GM23338 (cell line): ENCODE results near the gene MAP1B. TPM values are rescaled to one million over a fixed set of nuclear protein-coding genes. Genes with fewer than 3 reads are reported as not detected.

Source experiments
- ATAC-seq: fragments of 200-7000 bp; cut with Tn5 transposase; 3 replicates; pipeline ENCODE4 v1.9.1; 2020
- DNase-seq: peaks from one replicate; pipeline ENCODE4 v3.0.0-alpha.2; 2015; ENCODE audit warnings: low spot score
- H2AFZ ChIP-seq: fragments of 200-600 bp; sonication (generic); 2 replicates; pipeline ENCODE4 v1.8.0; 2016; ENCODE audit warnings: antibody characterized with exemption, mild to moderate bottlenecking, moderate library complexity
- H3F3A ChIP-seq: fragments of 200-600 bp; sonication (generic); replicated peaks from 2 replicates; pipeline ENCODE4 v1.8.0; 2017; ENCODE audit warnings: antibody characterized with exemption, mixed run types, low read depth
- H3K27ac ChIP-seq: fragments of 200-600 bp; sonication (generic); 2 replicates; pipeline ENCODE4 v1.6.1; 2016; ENCODE audit warnings: low read depth
- H3K27me3 ChIP-seq: fragments of 200-600 bp; sonication (generic); 2 replicates; pipeline ENCODE4 v1.8.0; 2016; ENCODE audit warnings: mild to moderate bottlenecking, mixed run types, moderate library complexity; ENCODE audit not compliant: insufficient read depth
- H3K36me3 ChIP-seq: fragments of 200-600 bp; sonication (generic); 2 replicates; pipeline ENCODE4 v1.8.0; 2016; ENCODE audit warnings: mild to moderate bottlenecking; ENCODE audit not compliant: insufficient read depth
- H3K4me1 ChIP-seq: fragments of 200-600 bp; sonication (generic); 2 replicates; pipeline ENCODE4 v1.8.0; 2016; ENCODE audit warnings: mild to moderate bottlenecking, moderate library complexity; ENCODE audit not compliant: insufficient read depth
- H3K4me2 ChIP-seq: fragments of 200-600 bp; sonication (generic); 2 replicates; pipeline ENCODE4 v1.7.1; 2017; ENCODE audit warnings: mixed run types
- H3K4me3 ChIP-seq: fragments of 200-600 bp; sonication (generic); 2 replicates; pipeline ENCODE4 v1.6.1; 2016; ENCODE audit warnings: mixed run types
- H3K79me2 ChIP-seq: fragments of 200-600 bp; sonication (generic); replicated peaks from 2 replicates; pipeline ENCODE4 v1.8.0; 2017; ENCODE audit warnings: mild to moderate bottlenecking; ENCODE audit not compliant: insufficient read depth
- H3K9me2 ChIP-seq: fragments of 200-600 bp; sonication (generic); 2 replicates; pipeline ENCODE4 v1.8.0; 2017; ENCODE audit not compliant: insufficient read depth
- H4K20me1 ChIP-seq: fragments of 200-600 bp; sonication (generic); replicated peaks from 2 replicates; pipeline ENCODE4 v1.8.0; 2017; ENCODE audit warnings: mild to moderate bottlenecking; ENCODE audit not compliant: insufficient read depth
- H3K27ac Mint-ChIP-seq: 2 replicates; pipeline ENCODE4 v1.8.0; 2020; ENCODE audit warnings: inconsistent platforms, mild to moderate bottlenecking, moderate library complexity, mixed read lengths
- H3K27me3 Mint-ChIP-seq: 3 replicates; pipeline ENCODE4 v1.8.0; 2022; ENCODE audit warnings: low read depth, mild to moderate bottlenecking, moderate library complexity, mixed read lengths, inconsistent platforms; ENCODE audit not compliant: insufficient read depth, poor library complexity
- H3K36me3 Mint-ChIP-seq: 3 replicates; pipeline ENCODE4 v1.8.0; 2021; ENCODE audit warnings: low read depth, mild to moderate bottlenecking, inconsistent platforms, moderate library complexity, mixed read lengths
- H3K4me1 Mint-ChIP-seq: 3 replicates; pipeline ENCODE4 v1.8.0; 2020; ENCODE audit warnings: mild to moderate bottlenecking, inconsistent platforms, mixed read lengths
- H3K4me3 Mint-ChIP-seq: 3 replicates; pipeline ENCODE4 v1.8.0; 2021; ENCODE audit warnings: moderate library complexity, mild to moderate bottlenecking, inconsistent platforms, mixed read lengths
- H3K9me3 Mint-ChIP-seq: 3 replicates; pipeline ENCODE4 v1.8.0; 2020; ENCODE audit warnings: moderate library complexity, mild to moderate bottlenecking, inconsistent platforms, mixed read lengths
- CREB1 ChIP-seq: fragments of 250-450 bp; sonication (Bioruptor Pico); IDR thresholded peaks from 2 replicates; pipeline ENCODE4 v1.5.0; 2020; ENCODE audit warnings: low read depth, mild to moderate bottlenecking, moderate library complexity
- CTCF ChIP-seq, 2 experiments: fragments of 200-600 bp in 1 of 2; sonication (generic) in 1 of 2; conservative IDR thresholded peaks; 2 replicates each; pipeline versions ENCODE4 v1.5.1 to v1.6.1; 2016 to 2017; ENCODE audit warnings: antibody characterized with exemption in 2 of 2, low read depth in 2 of 2, mild to moderate bottlenecking in 2 of 2, moderate library complexity in 1 of 2
- EZH2 ChIP-seq: fragments of 200-600 bp; sonication (generic); IDR thresholded peaks from one replicate; pipeline ENCODE4 v1.8.0; 2017; ENCODE audit warnings: antibody characterized with exemption, mild to moderate bottlenecking, low read depth; ENCODE audit not compliant: unreplicated experiment
- EZH2phosphoT487 ChIP-seq: fragments of 200-600 bp; sonication (generic); IDR thresholded peaks from one replicate; pipeline ENCODE4 v1.8.1; 2018; ENCODE audit warnings: antibody characterized with exemption; ENCODE audit not compliant: unreplicated experiment
- JUNB ChIP-seq: IDR thresholded peaks from one replicate; pipeline ENCODE4 v1.6.1; 2016; ENCODE audit warnings: antibody characterized with exemption; ENCODE audit not compliant: unreplicated experiment
- NANOG ChIP-seq: IDR thresholded peaks from 2 replicates; pipeline ENCODE4 v1.6.1; 2016; ENCODE audit warnings: antibody characterized with exemption, borderline replicate concordance
- POLR2AphosphoS5 ChIP-seq: IDR thresholded peaks from 2 replicates; pipeline ENCODE4 v1.6.1; 2016; ENCODE audit warnings: antibody characterized with exemption, low read depth
- REST ChIP-seq: IDR thresholded peaks from one replicate; pipeline ENCODE4 v1.6.1; 2018; ENCODE audit warnings: antibody characterized with exemption; ENCODE audit not compliant: unreplicated experiment
- STAT1 ChIP-seq: IDR thresholded peaks from one replicate; pipeline ENCODE4 v1.6.1; 2016; ENCODE audit warnings: antibody characterized with exemption; ENCODE audit not compliant: unreplicated experiment
- ZNF331 ChIP-seq: fragments of 250-450 bp; sonication (Bioruptor Pico); IDR thresholded peaks from 2 replicates; pipeline ENCODE4 v1.5.0; 2020; ENCODE audit warnings: low read depth, mild to moderate bottlenecking, moderate library complexity
- ZNF462 ChIP-seq: fragments of 250-450 bp; sonication (Bioruptor Pico); IDR thresholded peaks from 2 replicates; pipeline ENCODE4 v1.5.0; 2020; ENCODE audit warnings: mild to moderate bottlenecking, moderate library complexity
- polyA plus RNA-seq: library from polyadenylated mRNA; unstranded; fragments of >200 nt; fragmentation: Nextera tagmentation; extraction: Ambion mirVana; gene quantifications from 2 replicates; pipeline ENCODE4 v1.2.1, GENCODE V29; 2016
- total RNA-seq: library from RNA; depleted of rRNA; stranded (reverse); fragments of >200 nt; shearing (Covaris generic); gene quantifications from 2 replicates; pipeline ENCODE4 v1.2.3, GENCODE V29; 2014

The MAP1B gene
- total and polyA plus RNA-seq, 2 experiments from 2014 or later: 148 to 263 TPM

GRCh38 chr5:72125271-72125940 is 18.1 kb downstream of the MAP1B start (continued):
- no peak for TF ChIP-seq POLR2AphosphoS5
- TF ChIP-seq EZH2phosphoT487: no peak
- no peak for TF ChIP-seq EZH2
- no peak for TF ChIP-seq NANOG
- TF ChIP-seq STAT1: no peak
- TF ChIP-seq CTCF (conservative IDR thresholded peaks at IDR 0.05; ENCODE audit: low read depth in 2 of 2): no peak

- H3K4me3 ChIP-seq: no peak overlapping the region
- Mint-ChIP-seq H3K27me3 (peaks cover 3% of the 10 kb centered on the region), H3K4me1 (peaks cover 54% of the 10 kb centered on the region), H3K9me3 (no peaks in the 10 kb centered on the region), H3K27ac (peak overlapping the region; percentile 39; the same call in 1 of the 2 replicates), H3K36me3 (peaks cover 23% of the 10 kb centered on the region), H3K4me3 (no peak overlapping the region)
- H3K9me2 ChIP-seq: no peaks in the 10 kb centered on the region
- no peak overlapping the region for H3K4me2 ChIP-seq
- peak; percentile 68 for ATAC-seq
- no peak overlapping the region for H2AFZ ChIP-seq
- no peaks in the 10 kb centered on the region for H3F3A ChIP-seq
- H3K27ac ChIP-seq: no peak overlapping the region
- DNase-seq: peak; percentile 51
- no peaks in the 10 kb centered on the region; the same call in 1 of the 2 replicates for H4K20me1 ChIP-seq
- peaks cover 59% of the 10 kb centered on the region for H3K79me2 ChIP-seq
- no peaks in the 10 kb centered on the region for H3K27me3 ChIP-seq
- no peaks in the 10 kb centered on the region for H3K36me3 ChIP-seq
- H3K4me1 ChIP-seq: peaks cover 53% of the 10 kb centered on the region
- no peak for TF ChIP-seq STAT1
- no peak for TF ChIP-seq POLR2AphosphoS5
- TF ChIP-seq JUNB: no peak
- TF ChIP-seq ZNF462 (CRISPR knock-in tag): no peak
- TF ChIP-seq REST: no peak
- no peak for TF ChIP-seq EZH2
- no peak for TF ChIP-seq CREB1 (CRISPR knock-in tag)
- no peak for TF ChIP-seq ZNF331 (CRISPR knock-in tag)
- no peak for TF ChIP-seq EZH2phosphoT487
These were observed 18.8 kb downstream of the MAP1B start for GRCh38 chr5:72125941-72126620.
